Measurements from ENCODE around the gene RUFY3.
"Not testable (repeated sequence)": the region's sequence is repeated elsewhere in the genome, so short reads cannot be mapped to it uniquely, and the experiment has no call there.

The RUFY3 gene

DNA sequence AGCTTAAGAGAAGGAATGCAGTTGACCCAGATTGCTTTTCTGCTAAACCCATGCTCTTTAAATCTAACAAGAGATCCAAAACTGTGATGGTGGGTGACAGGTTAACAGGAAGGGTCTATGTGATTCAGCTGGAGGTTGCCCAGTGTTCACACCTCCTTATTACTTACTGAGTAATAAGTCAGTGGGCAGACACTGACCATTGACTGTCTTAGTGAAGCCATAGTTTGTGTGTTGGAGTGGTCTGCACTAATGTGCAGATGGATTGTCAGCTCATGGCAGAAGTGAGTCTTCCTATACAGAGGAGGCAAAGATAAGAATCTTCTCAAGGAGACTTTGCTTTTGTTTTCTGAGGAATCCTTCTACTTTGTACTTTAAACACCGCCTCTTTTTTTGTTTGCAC lies 15.2 kb upstream of the RUFY3 start:
- DNase-seq: no peak

DNA sequence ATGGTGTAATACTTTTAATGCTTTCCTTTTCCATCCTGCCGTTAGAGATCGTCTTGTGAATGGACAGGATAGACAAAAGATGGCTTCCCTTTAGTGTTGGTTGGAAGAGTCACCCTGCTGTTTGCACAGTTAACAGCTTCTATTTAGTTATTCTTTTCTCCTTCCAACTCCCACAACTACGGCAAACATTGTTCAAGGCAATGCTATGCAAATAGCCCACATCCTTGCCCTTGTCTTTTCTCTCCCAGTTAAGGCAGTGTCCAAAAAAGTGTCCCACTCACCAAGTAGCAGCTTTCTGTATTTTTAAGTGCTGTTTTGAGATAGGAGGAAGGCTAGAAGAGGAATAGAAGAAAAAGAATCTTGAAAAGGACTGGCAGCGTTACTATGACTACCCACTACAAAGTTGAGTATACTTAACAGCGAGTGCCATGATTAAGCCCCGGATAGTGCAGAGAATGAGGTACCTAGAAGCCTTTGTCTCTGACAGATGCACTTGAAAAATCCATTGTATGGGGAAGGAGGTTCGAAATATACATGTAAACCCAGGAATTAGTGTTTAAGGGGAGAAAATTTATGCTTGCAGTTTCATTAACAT lies 12.1 kb upstream of the RUFY3 start:
- no peak for DNase-seq

DNA sequence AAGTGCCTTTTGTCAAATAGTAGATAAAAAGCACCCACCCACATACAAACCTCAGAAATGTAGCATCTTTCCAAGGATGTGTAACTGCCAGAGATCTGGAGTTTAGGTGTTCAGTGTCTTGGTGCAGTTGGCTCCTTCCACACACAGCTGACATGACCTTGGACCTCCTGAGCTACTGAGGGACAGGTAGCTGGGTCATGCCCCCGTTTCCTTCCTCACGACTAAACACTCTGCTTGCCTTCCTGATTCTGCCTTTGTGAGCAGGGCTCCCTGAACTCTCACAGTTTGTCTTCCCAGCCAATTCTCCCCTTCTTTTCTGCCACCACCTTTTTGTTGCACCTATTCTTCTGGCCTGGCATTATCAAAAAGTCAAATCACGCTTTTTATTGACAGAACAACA lies 10.2 kb upstream of the RUFY3 start:
- DNase-seq: no peak

DNA sequence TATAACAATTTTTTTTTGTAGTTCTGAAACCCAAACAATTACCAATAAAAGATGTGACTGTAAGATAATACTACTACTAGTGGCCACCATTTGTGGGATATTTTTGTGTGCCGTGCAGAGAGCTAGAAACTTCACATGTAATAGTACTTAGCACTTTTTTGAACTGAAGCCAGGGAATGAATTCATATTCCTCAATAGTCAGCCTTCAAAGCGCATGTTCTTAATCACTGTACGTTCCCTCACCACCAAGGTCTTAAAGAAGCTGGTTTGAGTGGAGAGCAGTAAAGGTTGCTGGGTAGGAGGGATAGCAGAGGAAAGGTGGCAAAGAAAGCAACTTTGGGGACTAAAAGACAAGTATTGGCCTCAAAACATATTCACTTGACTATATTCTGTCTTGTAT lies 9.6 kb upstream of the RUFY3 start:
- no peak for DNase-seq

DNA sequence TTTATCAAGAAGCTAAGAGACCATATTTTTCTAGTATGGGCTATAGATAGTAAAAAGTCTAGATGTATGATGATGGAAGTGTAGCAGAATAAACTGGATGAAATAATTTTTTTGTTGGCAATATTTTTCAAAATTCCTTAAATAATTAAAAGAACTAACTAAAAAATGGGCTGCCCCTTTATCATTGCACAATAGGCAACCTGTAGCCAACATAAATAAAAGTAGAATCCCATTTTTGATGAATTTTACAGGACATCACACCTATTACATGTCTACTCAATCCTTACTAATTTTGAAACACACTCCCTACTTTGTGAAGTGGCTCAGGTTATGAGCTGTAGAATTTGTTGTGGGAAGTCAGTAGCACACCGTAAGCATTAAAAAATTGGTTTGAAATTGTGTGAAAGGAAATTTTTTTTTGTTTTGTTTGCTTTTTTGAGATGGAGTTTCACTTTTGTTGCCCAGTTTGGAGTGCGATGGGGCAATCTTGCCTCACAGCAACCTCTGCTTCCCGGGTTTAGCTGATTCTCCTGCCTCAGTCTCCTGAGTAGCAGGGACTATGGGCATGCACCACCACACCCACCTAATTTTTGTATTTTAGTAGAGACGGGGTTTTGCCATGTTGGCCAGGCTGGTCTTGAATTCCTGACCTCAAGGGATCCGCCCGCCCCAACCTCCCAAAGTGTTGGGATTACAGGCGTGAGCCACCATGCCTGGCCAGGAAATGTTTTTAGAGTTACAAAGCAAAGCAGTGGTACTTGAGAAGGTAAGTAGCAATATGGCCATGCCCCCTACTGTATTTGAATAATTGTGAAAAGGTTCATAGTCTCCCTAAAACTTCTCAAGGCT lies 8.9 kb upstream of the RUFY3 start:
- DNase-seq: no peak

DNA sequence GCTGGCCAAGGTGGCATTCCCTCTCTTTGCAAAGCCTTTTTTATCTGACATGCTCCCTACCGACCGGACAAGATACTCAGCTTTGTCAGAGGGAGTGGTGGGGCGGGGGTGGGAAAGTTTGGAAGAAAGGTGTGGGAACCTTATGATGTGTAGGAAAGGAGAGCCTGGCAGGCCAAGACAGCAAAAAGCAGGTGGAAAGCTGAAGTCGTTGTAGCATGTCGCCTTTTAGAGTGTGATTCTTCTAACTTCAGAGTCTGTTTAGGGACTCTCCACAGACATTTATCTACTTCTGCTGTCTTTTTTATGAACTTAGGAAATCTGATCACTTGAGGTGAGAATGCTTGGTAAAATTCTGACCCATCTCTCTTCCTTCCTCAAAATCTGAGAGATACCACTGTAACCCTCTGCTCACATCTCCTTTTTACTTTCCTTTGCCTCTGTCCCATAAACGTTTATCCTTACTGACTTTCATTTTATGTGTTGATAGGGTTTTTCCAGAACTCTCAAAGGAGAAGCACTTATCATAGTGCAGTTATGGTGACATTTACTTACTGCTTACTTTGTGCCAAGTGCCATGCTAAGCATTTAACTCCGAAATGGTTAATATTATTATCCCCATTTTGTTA lies 8.2 kb upstream of the RUFY3 start:
- DNase-seq: no peak

DNA sequence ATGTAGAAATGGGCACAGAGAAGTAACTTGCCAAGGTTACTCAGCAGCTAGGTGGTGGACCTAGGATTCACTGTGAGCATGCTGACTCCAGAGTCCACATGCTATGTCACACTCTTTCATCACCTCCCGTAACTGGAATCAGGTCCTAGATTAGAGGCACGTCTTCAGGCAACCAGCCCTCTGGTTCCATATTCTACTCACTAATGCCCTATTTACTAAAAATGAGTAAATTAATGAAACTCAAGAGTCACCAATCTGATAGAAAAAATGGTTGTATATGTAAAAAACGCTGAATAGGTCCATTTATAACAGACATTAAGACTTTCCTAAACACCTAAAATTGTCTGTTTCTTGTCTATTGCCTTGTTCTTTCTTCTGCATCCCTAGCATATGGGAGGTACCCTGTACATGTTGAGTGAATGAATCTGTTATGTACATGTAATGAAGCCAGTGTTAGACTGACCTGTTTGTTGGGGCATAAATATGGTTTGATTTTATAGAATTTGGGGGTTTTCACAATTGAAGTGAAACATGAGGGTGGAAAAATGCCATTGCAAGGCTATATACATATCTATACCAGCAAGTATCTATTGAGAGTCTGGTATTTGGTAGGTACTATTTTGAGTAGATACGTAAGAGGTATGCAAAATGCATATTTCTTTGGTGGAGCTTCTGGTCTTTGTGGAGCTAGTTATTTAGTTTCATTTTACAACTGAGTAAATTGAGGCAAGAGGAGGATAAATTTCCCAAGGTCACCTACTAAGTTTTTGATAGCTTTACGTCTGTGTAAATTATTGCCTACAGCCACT lies 7.5 kb upstream of the RUFY3 start:
- DNase-seq: no peak

DNA sequence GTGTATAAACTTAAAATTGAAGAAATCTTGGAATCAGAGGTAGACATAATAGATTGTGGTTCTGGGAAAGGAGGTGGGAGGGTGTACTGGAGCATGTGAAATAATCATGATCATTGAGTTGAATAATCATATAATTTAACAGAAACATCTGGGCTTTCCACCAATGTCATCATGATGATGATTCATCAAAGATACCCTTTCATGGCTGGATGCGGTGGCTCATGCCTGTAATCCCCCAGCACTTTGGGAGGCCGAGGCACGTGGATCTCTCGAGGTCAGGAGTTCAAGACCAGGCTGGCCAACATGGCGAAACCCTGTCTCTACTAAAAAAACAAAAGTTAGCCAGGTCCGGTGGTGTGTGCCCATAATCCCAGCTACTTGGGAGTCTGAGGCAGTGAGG lies 6.7 kb upstream of the RUFY3 start:
- DNase-seq: no peak

DNA sequence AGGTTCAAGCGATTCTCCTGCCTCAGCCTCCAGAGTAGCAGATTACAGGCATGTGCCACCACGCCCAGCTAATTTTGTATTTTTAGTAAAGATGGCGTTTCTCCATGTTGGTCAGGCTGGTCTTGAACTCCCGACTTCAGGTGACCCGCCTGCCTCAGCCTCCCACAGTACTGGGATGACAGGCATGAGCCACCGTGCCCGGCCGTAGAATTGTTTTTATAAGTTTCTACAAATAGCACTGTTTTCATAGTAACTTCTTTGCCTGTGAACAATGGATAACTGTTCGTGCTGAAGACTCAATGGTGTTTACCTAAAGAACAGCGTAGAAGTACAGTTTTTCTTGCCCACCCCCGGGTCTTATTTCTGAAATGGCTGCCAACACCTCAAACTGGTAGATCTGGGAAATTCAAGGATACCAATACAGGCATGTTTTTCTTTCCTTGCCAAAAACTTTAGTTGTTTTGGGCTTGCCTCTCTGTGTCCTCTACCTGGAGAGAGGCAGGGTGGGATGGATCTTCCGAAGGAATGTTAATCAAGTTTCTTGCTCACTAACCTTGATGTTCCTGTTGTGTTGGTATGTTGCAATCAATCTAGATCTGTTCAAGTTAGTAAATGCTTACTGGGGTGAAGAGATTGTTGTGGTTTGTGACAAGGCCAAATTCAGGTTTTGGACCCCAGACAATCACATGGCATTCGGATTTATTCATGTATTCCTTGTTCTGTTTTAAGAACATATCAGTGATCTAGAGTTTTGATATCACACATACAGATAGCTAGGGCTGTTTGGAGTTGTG lies 2.8 kb upstream of the RUFY3 start:
- no peak for DNase-seq

DNA sequence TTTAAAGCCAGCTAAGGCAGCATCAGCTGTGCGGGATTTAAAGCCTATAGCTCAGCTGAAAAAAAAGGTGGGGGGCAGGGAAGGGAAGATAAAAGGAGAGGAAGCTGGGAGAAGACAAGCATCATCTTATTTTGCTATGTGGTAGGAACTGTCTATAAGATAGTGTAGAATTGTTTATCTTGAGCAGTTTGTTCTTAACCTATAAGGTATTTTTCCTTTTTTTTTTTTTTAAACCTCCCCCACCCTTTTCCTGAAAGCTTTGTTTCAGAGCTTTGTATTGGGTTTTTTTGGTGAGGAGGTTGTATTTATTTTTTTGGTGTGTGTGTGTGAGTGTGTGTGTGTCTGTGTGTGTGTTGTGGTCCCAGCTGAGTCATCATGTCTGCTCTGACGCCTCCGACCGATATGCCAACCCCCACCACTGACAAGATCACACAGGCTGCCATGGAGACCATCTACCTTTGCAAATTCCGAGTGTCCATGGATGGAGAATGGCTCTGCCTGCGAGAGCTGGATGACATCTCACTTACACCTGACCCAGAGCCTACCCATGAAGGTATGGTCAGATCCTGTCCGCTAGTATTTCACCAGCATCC lies 531 bp downstream of the RUFY3 start:
- DNase-seq: no peak

DNA sequence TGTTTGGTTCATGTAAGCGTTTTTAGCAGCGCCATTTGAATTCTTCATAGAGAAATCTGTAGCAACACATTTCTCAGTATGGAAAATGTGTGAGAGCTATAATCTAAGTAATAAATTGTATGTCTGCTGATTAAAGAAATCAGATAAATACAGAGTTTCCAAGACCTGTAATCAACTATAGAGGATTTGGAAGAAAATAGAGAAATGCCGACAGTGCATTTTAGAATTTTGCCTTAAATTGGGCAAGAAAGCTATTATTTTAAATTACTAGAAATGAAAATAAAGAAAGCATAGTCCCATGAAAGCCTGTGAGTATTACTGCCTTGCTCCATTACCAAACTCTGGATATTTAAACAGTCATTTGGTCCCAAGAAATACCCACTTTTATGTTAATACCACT lies 2.7 kb downstream of the RUFY3 start:
- no peak for DNase-seq

DNA sequence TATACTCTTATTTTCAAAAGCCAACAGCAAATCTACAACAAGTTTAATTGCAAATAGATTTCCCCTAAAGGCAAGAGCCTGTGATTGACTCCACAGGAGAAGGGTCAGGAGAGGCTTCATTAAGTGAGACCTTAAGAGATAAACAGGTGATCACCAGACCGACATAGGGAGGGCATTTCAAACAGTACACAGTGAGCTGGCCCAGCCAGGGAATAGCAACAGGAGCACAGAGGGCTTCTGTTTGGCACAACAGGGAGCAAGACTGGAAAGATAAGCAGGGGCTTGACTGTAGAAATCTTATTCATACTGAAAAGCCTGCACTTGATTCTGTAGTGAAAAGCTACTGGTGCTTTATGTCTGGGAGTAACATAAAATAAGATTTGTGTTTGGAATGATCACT lies 3.9 kb downstream of the RUFY3 start:
- no peak for DNase-seq

DNA sequence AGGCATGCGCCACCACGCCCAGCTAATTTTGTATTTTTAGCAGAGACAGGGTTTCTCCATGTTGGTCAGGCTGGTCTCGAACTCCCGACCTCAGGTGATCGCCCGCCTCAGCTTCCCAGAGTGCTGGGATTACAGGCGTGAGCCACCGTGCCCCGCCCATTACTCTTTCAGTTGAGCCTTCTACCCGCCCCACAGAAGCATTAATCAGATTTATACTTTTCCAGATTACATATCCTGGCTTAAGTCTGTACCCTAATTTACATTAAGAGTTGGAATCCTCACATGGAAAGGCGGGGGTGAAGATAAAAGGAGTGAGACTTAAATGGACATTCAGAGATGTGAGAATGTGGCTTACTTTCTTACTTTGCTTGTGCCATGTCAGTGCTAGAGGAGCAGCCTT lies 4.8 kb downstream of the RUFY3 start:
- DNase-seq: not testable (repeated sequence)

DNA sequence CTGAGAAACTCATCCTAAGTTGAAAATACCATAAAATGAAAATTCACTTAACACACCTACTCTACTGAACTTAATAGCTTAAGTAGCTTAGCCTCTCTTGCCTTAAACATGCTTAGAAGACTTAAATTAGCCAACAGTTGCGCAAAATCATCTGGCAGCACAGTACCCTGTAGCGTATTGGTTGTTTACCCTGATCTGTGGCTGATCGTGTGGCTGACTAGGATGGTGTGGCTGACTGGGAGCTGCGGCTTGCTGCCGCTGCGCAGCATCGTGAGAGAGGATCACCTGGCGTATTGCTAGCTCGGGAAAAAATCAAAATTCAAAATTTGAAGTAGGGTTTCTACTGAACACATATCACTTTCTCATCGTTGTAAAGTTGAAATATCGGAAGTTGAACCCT lies 6.3 kb downstream of the RUFY3 start:
- DNase-seq: no peak

DNA sequence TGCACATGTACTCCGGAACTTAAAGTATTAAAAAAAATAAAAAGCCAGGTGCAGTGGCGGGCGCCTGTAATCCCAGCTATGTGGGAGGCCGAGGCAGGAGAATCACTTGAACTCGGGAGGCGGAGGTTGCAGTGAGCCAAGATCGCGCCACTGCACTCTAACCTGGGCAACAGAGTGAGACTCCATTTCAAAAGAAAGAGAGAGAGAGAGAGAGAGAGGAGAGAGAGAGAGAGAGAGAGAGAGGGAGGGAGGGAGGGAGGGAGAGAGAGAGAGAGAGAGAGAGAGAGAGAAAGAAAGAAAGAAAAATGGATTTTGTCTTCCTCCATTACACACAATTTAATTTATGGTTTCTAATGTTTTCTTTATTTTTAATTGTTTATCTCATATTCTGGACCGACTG lies 11.1 kb downstream of the RUFY3 start:
- not testable (repeated sequence) for DNase-seq

DNA sequence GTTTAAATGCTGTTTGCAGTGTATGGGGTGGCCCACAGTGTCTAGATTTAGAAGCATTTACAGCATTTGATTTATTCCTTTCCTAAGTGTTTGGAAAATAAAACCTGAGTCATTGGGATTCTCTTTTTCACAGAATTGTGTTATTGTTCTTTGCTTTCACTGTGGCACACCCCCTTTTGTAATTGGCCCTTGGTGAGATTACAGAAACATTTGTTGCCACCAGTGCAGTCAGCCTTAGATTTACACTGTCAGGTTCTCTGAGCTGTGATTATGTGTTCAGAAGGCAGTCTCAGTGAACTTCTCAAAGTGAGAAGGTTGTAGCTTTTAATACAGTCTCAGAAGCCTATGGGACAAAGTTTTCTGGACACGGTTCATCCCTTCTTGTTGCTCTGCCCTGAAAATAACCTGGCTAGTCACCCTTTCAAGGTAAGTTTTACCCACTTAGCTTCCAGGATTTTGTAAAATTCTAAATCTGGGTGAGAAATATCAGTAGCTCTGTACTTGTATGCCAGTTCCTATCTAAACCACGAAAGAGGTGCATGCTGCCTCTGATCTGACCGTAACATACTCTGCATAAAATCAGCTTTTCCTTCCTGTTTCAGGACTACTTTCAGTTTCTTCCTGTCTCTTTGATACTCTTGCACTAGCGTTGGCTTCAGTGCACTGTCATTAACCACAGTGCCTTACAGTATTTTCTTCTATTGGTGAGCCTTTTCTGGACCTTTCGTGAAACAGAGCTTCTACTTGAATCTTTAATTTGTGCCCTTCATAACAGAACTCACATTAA lies 12.6 kb downstream of the RUFY3 start:
- no peak for DNase-seq

DNA sequence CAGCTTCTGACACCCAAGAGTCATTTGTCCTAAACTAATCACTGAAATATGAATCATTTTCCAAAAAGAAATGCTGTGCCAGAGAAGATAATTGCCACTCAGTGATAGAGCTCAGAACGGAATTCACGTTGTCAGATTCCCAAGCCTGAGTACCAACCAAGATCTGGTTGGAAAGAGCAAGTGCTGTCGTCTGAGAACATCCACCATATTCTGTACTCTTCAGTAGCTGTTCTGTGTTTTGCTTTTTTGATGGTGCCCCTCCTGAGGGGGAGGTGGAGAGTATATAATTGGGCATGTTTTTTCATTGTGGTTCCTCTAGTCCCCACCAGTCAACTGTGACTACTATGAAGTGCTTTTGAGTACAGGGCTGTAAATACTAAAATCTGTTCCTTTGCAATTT lies 13.2 kb downstream of the RUFY3 start:
- no peak for DNase-seq

DNA sequence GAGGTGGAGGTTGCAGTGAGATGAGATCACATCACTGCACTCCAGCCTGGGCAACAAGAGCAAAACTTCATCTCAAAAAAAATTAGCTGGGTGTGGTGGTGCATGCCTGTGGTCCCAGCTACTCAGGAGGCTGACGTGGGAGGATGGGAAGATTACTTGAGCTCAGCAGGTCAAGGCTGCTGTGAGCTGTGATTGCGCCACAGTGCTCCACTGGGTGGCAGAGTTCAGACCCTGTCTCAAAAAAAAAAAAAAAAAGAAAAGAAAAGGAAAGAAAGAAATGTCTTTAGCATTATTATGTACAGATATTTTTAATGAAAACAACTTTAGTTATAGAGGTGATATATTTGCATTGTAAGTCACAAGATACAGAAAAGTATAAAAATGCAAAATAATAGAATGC lies 14.2 kb downstream of the RUFY3 start:
- not testable (repeated sequence) for DNase-seq

DNA sequence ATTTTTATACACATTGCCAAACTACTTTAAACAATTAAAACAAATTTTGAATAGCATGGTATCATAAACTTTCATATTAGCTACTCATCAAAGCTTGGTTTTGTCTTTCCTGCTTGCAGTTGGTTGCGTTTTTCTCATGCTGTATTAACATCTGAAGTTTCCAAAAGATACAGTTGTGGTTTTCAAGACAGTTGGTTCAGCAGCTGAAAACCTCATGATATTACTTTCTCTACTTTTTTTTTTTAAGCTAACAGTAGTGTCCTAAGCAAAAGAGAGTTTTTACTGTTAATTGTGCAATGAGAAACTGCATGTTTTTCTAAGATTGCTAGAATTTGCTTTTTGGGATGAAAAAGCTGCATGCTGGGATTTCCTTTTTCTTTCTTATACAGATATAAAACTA lies 15.2 kb downstream of the RUFY3 start:
- no peak for DNase-seq

DNA sequence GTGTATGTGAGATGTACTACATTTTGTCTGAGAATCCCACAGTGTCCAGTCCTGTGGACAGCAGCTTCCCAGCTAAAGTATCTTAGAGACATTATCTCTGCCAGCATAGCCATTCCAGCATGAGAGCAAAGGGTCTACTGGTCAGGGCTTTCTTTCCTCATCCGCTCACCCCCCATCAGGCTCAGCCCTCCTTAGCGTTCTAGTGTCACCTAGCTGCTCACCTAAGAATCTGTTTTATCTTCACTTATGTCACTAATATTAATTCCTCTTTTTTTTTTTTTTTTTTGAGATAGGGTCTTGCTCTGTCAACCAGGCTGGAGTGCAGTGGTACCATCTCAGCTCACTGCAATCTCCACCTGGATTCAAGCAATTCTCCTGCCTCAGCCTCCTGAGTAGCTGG lies 15.6 kb downstream of the RUFY3 start:
- no peak for DNase-seq

Data from NCI-H446 (cell line).